Stimulated activated CD4-positive, alpha-beta T cell treated with anti-CD3 and anti-CD28 coated beads, Interleukin-2, amount 100 ng/mL, for 48 hours (primary cell): ENCODE data around the gene TM4SF4.
"Not testable (repeated sequence)": the region's sequence is repeated elsewhere in the genome, so short reads cannot be mapped to it uniquely, and the experiment has no call there.

Experiments used
- DNase-seq, 2 donors: peaks; one replicate each; pipeline ENCODE4 v3.0.0-alpha.2; 2020

Gene TM4SF4, protein sequence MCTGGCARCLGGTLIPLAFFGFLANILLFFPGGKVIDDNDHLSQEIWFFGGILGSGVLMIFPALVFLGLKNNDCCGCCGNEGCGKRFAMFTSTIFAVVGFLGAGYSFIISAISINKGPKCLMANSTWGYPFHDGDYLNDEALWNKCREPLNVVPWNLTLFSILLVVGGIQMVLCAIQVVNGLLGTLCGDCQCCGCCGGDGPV

GRCh38 chr3:149474250-149474817 is at the start of gene TM4SF4:
TM4SF4 (plus strand) TSS chr3:149474697; CDS start chr3:149474878, 181 bp downstream.
- DNase-seq = no peak

GRCh38 chr3:149424918-149425317 is 49.6 kb upstream of the TM4SF4 start:
- no peak for DNase-seq

- no peak for DNase-seq
Observed at GRCh38 chr3:149426325-149426724, 48.2 kb upstream of the TM4SF4 start.

GRCh38 chr3:149428087-149428486 is 46.4 kb upstream of the TM4SF4 start:
- DNase-seq = no peak

- DNase-seq = no peak
Observed at GRCh38 chr3:149430216-149430615, 44.3 kb upstream of the TM4SF4 start.

GRCh38 chr3:149432149-149432548 is 42.3 kb upstream of the TM4SF4 start:
- no peak for DNase-seq

DNA sequence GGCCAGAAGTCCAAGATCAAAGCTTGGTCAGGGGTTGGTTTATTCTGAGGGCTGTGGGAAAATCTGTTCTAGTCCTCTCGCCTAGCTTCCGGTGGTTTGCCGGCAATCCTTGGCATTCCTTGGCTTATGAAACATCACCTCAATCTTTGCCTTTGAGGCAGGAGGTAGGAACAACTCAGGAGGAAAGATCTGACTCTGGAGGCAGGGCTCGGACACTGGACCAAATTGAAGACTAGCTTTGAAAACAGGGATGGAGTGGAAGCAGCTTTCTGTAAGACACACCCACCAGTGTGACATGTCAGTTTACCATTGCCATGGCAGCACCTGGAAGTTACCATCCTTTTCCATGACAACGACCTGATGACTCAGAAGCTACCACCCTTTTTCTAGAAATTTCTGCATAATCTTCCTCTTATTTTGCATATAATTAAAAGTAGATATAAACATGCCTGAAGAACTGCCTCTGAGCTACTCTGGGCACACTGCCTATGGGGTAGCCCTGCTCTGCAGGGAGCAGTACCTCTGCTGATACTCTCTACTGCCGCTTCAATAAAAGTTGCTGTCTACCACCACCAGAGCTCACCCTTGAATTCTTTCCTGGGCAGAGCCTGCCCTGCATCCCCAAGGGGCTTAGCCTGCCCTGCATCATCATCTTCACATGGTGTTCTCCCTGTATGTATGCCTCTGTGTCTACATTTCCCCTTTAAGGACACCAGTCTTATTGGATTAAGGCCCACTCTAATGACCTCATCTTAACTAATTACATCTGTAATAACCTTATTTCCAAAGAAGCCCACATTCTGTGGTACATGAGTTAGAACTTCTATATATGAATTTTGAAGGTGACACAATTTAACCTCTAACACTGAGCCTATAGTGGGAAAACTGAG is 38.3 kb upstream of the TM4SF4 start:
- DNase-seq = no peak

- DNase-seq = no peak
Observed at GRCh38 chr3:149437286-149437685, 37.2 kb upstream of the TM4SF4 start.

GRCh38 chr3:149437710-149438109 is 36.8 kb upstream of the TM4SF4 start:
- no peak for DNase-seq

GRCh38 chr3:149438981-149439380 is 35.5 kb upstream of the TM4SF4 start:
- DNase-seq = no peak

DNA sequence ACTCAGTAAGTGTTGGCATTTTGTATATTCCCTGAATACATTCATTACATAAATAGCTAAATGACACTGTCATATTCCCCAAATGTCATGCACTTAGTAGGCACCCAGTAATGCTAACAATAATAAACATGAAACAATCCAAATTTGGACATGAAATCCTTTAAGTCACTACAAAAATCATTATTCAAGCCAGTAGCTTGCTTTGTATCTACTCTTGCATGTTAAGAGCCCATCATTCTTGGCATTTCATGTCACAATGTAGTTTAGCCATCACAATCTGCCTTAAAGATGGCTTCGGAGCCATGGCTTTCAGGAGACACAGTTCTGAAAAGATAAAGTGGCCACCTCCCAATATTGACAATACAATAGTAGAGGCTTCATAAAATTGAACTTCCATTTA is 32.9 kb upstream of the TM4SF4 start:
- DNase-seq = no peak

- no peak for DNase-seq
Observed at GRCh38 chr3:149442043-149442442, 32.5 kb upstream of the TM4SF4 start.

DNA sequence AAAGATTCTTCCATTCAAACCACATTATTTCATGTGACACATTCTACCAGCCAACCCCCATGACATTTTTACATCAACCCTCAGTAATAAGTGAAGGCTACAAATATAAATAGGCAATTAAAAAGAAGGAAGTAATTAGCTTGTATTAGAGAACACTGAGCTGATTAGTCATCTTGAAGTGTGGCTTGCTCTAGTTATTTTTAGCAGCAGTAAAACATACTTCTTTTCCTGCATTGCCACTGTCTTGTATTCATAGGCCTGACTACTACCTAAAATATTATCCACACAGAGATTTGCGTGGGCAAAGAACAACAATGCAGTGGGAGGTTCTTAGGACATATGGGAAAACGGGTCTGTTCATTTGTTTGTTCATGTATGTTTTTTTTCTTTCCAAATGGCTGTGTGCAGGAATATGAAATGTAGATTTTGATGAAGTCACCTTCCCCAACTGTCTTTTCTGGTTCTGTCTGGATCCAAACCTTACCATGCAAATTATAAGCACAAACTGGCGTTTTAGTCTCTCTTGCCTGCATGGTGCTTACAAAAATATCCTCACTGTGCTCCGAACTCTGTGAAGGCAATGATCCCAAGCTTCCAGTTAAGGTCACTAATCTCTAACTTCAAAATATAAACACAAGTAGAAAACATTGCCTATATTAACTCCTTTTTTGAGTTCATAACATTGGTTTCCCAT is 31.5 kb upstream of the TM4SF4 start:
- DNase-seq = no peak

GRCh38 chr3:149443545-149443912 is 31.0 kb upstream of the TM4SF4 start:
- DNase-seq = no peak

- DNase-seq = not testable (repeated sequence)
Observed at GRCh38 chr3:149444867-149445266, 29.6 kb upstream of the TM4SF4 start.

- DNase-seq = no peak
Observed at GRCh38 chr3:149448331-149448831, 26.1 kb upstream of the TM4SF4 start.

- DNase-seq = no peak
Observed at GRCh38 chr3:149449182-149449581, 25.3 kb upstream of the TM4SF4 start.

- DNase-seq = no peak
Observed at GRCh38 chr3:149449799-149450198, 24.7 kb upstream of the TM4SF4 start.

- DNase-seq = no peak
Observed at GRCh38 chr3:149450281-149450680, 24.2 kb upstream of the TM4SF4 start.

- no peak for DNase-seq
Observed at GRCh38 chr3:149452036-149452435, 22.5 kb upstream of the TM4SF4 start.

DNA sequence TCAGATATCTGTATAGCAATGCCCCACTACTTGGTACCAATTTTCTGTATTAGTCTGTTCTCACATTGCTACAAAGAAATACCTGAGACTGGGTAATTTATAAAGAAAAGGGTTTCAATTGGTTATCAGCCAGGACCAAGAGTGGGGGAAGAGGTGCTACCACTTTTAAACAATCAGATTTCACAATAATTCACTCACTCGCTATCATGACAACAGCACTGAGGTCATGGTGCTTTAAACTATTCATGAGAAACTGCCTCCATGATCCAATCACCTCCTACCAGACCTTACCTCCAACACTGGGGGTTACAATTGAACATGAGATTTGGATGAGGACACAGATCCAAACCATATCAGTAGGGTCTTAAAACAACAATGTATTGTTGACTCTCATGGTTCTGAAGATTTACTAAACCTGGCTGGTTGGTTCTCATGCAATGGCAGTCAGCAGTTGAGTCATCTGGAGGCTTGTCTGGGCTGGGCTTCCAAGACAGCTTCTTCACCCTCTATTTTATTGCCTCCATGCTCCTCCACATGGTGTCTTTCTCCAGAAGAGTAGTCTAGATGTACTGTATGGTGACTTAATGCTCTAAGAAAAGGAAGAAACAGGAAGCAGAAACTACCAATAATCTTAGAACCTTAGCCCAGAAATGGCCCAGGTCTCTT is 21.2 kb upstream of the TM4SF4 start:
- no peak for DNase-seq

DNA sequence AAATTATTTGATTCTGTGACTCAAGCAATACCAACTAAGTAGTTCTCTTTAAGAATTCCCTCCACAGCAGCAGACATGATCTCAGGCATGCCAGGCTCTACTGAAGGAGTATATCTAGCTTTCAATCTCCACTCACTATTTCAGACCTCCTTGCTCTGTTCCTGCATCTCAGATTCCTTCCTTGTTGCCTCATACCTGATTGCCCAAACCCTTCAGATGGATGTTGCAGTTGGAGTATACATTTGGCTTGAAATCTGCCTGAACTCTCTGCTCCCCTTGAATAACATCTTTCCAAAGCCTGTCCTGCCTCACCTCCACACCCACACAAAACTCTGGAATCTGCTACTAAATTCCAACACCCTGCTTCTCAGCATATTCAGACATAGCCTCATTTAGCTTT is 19.8 kb upstream of the TM4SF4 start:
- no peak for DNase-seq

DNA sequence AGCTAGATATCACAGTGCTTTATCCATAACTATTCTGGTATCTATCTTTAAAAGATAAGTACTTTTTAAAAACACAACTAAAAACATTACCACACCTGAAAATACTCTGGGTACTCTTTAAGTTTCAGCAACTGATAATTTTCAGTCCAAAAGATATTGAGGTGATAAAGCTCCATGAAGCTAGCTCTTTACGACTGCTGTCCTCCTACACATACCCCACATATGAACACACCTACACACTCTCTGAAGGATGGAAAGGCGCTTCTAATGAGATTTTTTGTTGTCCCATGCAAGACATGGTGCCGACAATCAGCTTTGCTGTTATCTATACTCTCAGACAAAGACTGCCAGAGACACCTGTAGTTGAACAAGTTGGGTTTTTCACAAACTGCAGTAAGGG is 19.1 kb upstream of the TM4SF4 start:
- DNase-seq = no peak
